Body of pancreas (tissue), 4 donors: Measurements from ENCODE around the gene ATXN7.

Source experiments
- CTCF ChIP-seq, 7 experiments: fragments of 450-650 bp in 4 of 7; fragments of 200-600 bp in 3 of 7; sonication (generic) in 3 of 7; IDR thresholded peaks; one replicate each; pipeline ENCODE4 v1.5.1; 2016 to 2019; ENCODE audit warnings: antibody characterized with exemption in 7 of 7
- POLR2A ChIP-seq, 3 donors: fragments of 450-650 bp; IDR thresholded peaks; one replicate each; pipeline ENCODE4 v1.6.1; 2016; ENCODE audit warnings: antibody characterized with exemption in 3 of 3, mild to moderate bottlenecking in 2 of 3

- TF ChIP-seq CTCF (IDR thresholded peaks at IDR 0.05) (no peak), POLR2A (IDR thresholded peaks at IDR 0.05) (no peak)
These were observed 102.3 kb downstream of the ATXN7 start for GRCh38 chr3:63966007-63966406.
